GM19438 (cell line): ENCODE results near the gene PHF12.
"Not testable (repeated sequence)": the region's sequence is repeated elsewhere in the genome, so short reads cannot be mapped to it uniquely, and the experiment has no call there.

Experiments used
- ATAC-seq: cut with Tn5 transposase; IDR thresholded peaks from one replicate; pipeline ENCODE4 v1.9.1; 2021; ENCODE audit warnings: low read depth; ENCODE audit not compliant: unreplicated experiment

Gene PHF12

DNA sequence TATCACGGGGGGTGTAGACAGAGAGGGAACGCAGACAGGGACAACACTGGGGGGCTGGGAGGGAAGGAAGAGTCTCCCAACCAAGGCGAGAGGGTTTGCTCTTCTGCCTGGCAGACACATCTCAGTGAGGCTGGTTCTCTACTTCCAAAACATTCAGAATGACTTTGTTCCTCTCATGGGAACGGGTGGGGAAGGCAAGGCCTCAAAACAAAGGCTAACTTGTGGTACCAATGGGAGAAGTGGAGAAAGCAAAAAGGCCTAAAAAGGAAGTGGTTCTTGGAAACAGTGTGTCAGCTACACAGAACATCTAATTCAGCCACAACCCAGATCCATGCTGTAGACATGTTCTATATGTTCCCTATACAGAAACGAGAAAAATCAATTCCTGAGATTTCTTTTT lies 61.3 kb downstream of the PHF12 start:
- no peak for ATAC-seq

DNA sequence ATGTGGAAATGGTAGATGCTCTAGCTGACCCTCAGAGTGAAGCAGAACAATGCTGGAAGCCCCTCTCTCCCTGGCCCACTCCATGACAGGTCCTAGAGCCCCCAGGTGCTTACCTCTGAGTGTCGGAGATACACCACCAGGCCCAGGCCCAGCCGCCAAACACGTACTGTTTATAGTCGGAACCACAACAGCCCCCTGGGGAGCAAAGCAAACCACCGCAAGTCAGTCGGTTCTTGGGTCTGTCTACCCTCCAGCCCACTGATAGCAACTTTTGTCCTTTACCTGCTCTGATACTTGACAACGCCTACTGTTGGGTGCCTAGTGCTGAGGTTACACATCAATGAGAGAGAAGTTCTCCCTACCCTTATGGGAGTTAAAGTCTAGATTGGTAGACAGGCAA lies 62.5 kb downstream of the PHF12 start:
- ATAC-seq: no peak

DNA sequence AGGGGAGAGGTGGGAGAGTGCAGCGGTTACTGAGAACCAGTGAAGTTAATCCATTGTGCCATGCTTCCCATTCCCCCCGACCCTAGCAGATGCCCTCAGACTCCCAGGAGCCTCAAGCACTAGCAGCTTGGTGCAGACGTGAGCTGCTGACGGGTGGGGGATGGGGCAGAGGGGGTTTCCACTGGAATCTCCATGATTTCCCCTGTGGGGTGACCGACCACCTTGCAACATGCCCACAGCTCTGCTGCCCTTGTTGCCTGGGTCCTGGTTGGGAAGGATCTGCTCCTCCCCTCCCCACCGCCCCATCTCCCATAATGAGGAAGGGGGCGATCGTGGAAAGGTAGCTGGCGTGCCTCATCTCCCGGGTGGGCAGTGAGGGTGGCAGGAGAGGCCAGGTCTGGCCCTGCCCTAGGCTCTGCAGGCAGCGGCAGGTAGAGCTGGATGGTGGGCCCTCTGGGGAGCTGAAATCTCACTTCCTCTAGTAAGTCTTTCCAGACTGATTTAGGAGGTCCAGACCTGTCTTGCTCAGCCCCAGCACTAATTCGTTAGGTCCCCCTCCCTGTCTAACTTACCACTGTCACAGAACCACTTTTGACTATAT lies 63.3 kb downstream of the PHF12 start:
- no peak for ATAC-seq

DNA sequence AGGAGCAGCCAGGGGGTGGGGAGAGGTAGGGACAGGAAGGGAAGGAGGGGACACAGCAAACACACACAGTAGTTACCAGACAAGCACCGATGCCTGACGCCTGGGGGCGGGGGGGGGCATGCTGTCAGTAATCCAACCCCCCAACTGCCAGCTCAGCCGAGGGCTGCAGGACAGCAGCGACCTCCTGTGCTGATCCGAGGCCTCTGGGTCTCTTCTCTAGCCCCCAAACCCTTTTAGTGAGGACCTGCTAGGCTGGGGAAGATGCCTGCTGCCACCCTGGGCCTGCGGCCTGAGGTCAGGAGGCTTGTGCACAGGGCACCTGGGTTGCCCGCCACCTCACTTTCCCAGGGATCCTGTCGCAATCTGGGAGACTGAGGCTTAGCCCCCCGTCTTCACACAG lies 65.4 kb downstream of the PHF12 start:
- no peak for ATAC-seq

DNA sequence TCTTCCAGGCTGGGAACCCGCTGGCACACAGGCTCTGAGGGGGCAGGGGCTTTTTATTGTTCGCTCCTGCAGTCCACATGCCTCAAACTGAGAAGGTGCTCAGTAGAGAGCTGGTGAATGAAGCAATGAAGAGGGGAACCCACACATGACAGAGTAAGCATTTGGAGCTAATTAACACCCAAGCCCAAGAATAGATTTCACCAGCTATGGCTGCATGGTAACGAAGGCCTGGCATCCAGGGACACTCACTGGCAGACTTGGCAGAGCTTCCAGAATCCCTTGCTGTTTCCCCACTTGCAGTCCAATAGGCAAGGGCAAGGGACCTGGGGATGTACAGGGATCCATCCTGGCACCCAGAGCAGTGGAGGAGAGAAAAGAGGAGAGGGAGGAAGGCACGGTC lies 66.0 kb downstream of the PHF12 start:
- ATAC-seq: no peak

DNA sequence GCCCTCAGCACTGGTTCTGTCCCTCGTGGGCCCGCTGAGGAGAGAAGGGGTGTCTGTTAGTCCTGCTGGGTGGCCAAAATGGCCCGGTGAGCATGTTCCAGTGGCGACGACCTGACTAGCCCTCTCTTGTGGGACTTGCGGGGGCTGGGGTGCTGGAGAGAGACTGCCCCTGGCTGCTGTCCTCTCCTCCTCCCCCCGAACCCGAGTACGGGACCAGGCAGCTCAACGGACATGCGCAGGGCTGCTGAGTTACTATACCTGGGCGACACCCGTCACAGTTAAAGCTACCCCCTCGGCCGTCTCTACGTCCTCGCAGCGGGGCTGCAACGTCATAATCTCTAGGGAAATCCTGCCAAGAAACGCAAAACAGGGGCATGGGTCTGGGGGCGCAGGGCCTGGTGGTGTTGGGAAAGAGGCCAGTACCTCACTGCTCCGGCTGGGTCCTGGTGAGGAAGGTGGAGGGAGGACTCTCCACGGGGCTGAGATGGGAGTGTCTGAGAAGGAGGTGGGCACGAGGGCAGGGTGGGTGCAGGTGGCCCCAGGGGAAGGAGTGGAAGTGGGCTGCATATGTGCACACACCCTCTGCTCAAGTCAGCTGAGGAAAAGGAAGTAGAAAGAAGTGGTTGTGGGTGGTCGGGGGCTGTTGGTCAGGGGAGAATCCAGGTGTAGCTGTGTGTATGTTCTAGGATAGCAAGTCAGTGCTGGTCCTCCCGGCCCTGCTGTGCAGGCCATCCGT lies 67.2 kb downstream of the PHF12 start:
- no peak for ATAC-seq

DNA sequence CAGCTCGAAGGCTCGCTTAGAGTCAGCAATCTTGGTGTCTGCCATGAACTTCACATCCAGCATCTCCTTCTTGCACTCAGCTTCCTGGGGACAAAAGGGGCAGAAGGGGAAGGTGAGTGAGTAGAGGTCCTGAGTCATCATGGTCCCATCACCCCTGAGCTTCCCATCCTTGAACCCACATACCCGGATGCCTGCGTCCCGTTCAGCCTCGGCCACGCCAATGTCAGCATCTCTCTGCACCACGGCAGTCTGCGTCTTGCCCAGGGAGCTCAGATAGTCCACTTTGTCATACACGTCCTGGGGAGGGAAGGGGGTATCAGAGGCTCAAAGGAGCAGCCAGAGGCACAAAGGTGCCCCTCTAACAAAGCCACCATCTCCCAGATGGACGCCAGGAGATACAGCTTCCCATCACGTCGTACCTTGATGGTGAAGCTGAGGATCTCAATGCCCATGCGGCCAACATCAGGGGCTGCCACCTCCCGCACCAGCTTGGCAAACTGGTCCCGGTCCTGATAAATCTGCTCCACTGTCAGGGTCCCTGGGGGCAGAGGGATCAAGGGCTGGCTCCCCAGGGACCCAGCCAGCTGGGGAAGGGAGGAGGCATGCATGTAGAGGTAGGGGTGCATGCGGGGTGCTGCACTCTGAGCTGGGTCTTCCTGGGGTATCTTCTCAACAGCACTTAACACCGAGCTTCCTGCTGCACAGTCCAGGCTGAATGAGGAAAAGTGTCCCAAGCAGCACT lies 69.0 kb downstream of the PHF12 start:
- no peak for ATAC-seq

DNA sequence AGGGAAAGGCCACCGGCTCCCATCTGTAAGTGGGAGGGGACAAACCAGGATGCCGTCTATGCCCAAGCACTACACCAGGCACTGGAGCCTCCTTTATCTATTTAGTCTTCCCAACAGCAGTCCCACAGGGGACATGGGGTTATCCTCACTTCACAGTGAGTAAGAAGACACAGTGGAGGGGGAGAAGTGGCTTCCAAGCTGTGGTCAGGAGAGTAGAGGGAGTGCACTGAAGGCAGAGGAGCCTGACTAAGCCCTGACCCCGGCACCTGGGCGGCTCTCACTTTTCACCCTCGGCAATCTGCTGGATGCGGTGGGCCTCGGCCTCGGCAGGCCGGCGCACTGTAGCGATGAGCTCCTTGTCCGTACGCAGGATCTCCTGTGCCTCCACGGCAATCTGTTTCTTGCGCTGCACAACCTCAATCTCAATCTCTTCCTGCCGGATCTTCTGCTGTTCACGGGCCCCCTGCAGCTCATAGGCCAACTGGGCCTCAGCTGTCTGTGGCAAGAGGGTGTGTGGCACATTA lies 69.7 kb downstream of the PHF12 start:
- ATAC-seq: no peak

DNA sequence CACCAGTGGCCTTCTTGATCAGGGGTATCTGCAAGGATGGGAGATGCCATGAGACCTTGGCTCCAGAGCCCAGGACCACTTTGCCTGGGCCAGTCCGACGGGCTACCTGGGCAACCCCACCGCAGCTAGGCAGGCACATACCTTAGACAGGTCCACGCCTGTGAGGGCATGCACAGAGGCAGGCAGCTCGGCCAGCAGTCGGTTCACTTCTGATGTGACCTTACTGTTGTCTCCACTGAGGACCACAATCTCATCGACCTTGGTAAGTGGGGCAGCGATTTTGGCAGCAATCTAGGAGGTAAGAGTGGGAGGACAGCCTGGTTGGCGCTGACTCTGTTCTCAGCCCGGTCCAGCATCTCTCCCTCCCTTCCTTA lies 70.8 kb downstream of the PHF12 start:
- no peak for ATAC-seq

DNA sequence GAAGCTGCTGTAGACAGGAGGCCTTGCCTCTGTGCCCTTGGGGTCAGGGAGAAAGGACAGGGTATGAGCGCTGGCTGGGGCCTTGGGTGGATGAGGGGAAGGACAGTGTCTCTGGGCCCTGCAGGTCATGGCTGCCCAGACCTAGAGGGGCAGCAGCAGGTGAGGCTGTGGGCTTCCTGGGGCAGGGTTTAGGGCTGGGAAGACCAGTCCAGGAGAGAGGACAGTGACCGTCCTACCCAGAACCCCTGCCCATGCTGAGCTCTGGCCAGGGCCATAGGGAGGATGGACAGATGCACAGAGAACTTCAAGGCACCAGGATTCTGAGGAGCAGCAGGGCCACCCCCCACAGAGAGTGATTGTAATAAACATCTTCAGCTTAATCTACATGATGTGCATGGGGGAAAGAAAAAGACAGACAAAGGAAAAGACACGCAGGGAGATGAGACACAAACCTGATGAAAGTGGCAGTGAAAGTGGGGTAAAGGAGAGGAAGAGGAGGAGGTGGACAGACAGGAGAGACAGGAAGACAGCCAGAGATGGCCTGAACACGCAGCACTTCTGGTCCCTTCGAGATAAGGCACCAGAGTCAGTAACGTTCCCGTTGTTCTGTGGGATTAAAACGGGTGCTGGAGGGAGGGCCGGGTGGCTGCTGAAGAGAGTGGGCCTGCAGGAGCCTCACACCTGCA lies 71.3 kb downstream of the PHF12 start:
- ATAC-seq: no peak

DNA sequence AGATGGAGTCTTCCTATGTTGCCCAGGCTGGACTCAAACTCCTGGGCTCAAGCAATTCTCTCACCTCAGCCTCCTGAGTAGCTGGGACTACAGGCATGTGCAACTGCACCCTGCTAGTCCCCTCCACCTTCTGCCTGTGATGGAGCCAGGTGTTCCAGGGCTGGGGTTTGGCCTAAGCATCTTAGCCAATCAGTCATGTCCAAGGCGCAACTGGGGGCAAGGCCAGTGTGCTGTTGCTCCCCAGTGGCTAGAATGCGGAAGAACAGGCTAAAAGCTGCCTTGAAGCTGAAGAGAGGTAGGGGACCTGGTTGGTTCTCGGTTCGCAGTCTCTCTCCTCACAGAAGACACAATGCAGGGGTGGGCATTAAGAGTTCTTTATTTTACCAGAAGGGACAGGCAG lies 72.3 kb downstream of the PHF12 start:
- ATAC-seq: no peak

DNA sequence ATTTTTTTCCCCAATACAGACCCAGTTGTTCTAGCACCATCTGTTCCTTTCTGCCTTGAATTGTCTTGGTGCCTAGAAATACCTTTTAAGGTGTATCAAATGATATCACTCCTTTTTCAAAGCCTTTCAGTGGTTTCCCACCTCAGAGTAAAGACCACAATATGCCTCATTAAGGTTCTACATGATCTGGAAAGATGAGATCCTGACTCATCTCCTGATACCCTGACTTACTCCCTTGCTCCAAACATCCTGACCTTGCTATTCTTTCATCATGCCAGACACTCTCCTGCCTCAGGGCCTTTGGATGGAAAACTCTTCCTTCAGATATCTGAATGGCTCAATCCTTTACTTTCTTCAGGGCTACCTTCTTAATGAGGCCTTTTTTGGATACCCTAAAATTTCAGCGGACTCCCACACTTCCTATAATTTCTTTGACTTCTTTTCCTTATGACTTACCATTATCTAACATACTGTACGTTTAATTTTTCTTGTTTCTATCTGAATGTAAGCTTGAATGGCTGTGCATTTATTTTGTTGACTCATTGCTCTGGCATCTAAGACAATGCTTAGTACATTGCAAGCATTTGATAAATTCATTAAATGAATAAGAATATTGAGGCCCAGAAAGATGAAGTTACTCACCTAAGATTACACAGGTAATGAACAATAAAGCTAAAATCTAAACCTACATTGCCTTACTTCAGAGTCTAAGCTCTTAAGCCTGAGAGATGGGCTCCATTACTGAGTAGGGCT lies 73.0 kb downstream of the PHF12 start:
- ATAC-seq: no peak

DNA sequence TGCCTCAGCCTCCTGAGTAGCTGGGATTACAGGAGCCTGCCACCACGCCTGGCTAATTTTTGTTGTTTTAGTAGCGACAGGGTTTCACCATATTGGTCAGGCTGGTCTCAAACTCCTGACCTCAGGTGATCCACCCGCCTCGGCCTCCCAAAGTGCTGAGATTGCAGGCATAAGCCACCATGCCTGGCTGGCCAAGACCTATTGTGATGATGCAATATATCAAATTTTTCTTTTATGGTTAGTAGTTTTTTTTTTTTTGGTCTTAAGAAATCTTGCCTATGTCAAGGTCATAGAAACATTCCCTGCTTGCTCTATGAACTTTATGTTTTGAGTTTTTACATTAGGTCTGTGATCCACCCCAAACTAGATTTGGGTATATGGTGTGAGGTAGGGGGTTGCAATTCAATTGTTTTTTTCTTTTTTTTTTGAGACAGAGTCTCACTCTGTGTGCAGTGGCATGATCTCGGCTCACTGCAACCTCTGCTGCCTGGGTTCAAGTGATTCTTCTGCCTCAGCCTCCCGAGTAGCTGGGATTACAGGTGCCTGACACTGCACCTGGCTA lies 74.1 kb downstream of the PHF12 start:
- ATAC-seq: not testable (repeated sequence)

DNA sequence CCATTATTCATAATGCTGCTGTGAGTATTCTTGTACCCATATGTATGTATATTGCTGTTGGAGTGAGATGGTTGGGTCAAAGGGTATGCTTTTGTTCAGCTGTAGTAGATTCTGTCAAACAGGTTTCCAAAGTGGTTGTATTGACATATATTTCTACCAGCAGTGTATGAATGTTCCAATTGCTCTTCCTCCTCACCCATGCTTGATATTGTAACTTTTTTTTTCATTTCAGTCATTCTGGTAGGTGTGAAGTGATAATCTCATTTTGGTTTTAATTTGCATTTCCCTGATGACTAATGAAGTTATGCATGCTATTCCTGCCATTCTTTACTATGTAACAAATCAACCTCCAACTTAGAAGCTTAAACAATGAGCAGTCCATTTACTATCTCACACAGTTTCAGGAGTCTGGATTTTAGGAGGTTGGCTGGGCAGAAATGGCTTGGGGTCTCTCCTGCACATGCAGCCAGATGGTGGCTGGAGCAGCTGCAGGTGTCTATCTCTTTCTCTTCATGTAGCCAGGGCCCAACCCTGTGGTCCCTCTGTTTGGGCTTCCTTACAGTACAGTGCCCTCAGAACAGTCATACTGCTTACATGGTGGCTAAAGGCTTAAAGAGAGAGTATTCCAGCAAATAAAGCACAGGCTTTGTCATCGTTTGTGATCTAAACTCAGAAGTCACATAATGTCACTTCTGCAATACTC lies 75.3 kb downstream of the PHF12 start:
- no peak for ATAC-seq

DNA sequence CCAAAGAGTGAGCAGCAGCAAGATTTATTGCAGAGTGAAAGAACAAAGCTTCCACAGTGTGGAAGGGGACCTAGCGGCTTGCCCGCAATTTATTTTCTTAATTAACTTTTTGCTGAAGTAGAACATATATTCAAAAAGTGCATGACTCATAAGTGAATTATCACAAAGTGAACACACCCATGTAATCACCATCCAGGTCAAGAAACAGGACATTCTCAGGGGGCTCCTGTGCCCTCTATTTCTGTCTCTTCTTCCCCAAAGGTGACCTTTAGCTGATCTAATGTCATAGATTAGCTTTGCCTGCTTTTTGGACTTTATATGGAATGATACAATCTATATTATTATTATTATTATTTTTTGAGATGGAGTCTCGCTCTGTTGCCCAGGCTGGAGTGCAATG lies 76.6 kb downstream of the PHF12 start:
- ATAC-seq: no peak

DNA sequence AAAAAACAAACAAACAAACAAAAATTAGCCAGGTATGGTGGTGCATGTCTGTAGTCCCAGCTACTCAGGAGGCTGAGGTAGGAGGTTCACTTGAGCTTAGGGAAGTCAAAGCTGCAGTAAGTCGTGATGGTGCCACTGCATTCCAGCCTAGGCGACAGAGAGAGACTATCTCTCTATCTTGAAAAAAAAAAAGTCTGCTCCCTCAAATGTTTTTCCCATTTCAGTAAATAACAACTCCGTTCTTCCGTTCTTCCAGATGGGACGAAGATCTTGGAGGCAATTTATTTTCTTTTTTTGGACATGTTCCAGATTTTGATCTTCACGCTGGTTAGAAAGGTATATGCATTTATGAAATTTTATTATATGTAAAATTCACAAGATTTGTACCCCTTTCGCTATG lies 77.5 kb downstream of the PHF12 start:
- no peak for ATAC-seq

DNA sequence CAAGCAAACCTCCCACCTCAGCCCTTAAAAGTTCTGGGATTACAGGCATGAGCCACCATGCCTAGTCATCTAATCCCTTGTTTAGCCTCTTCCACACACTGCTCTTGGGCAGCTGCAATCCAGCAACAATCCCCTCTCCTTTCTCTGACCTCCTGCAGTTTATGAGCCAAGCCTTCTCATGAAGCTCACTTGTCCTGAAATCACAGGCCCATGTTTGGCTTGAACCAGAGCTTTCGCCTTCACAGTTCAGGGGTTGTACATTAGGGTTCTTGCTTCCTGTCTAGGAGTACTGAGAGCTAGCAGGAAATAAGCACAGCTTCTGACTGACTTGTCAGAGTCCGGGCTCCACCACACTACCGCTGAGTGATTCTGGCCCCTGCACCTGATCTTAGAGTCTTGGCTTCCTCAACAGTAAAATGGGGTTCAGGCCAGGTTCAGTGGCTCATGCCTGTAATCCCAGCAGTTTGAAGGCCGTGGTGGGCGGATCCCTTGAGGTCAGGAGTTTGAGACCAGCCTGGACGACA lies 80.2 kb downstream of the PHF12 start:
- peak; percentile 99 for ATAC-seq

DNA sequence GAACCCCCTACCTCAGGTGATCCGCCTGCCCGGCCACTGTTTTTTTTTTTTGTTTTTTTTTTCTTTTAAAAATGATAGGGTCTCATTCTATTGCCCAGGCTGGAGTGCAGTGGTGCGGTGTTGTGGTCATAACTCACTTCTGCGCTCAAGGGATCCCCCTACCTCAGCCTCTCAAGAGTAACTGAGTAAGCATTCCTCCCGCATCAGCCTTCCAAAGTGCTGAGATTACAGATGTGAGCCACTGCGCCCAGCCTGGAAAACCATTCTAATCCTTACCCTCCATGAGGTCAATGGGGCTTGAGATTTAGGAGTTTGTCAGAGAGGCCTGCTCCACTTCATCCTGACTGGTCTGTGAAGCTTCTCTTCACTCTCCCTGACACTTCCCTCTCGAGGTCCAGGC lies 84.0 kb downstream of the PHF12 start:
- no peak for ATAC-seq
